SK-N-SH treated with all-trans-retinoic acid at 6 μM for 48 hours (cell line): ENCODE data around the gene INTS1.

Experiments used
- BACH2 ChIP-seq: fragments of 250-450 bp; sonication (Bioruptor Pico); IDR thresholded peaks from 2 replicates; pipeline ENCODE4 v1.9.0; 2021; ENCODE audit warnings: mild to moderate bottlenecking, borderline replicate concordance
- GLIS3 ChIP-seq: fragments of 250-450 bp; sonication (Bioruptor Pico); IDR thresholded peaks from 2 replicates; pipeline ENCODE4 v1.5.0; 2020; ENCODE audit warnings: mild to moderate bottlenecking, moderate library complexity
- ISL1 ChIP-seq: fragments of 250-450 bp; sonication (Bioruptor Pico); IDR thresholded peaks from 2 replicates; pipeline ENCODE4 v2.1.2; 2022; ENCODE audit warnings: mild to moderate bottlenecking, moderate library complexity
- PPARA ChIP-seq: fragments of 250-450 bp; sonication (Bioruptor Pico); IDR thresholded peaks from 2 replicates; pipeline ENCODE4 v1.5.0; 2020; ENCODE audit warnings: mild to moderate bottlenecking, borderline replicate concordance
- TCF4 ChIP-seq: fragments of 250-450 bp; sonication (Bioruptor Pico); IDR thresholded peaks from 2 replicates; pipeline ENCODE4 v1.8.0; 2021; ENCODE audit warnings: mild to moderate bottlenecking, moderate library complexity, borderline replicate concordance
- ZFP3 ChIP-seq: fragments of 250-450 bp; sonication (Bioruptor Pico); IDR thresholded peaks from 2 replicates; pipeline ENCODE4 v1.5.0; 2020; ENCODE audit warnings: mild to moderate bottlenecking, moderate library complexity
- ZFP30 ChIP-seq: fragments of 450-650 bp; formaldehyde crosslinking; IDR thresholded peaks from 2 replicates; pipeline ENCODE4 v1.5.0; 2022; ENCODE audit warnings: mild to moderate bottlenecking, moderate library complexity
- TF ChIP-seq, protein P1 (sequence below): fragments of 250-450 bp; sonication (Bioruptor Pico); IDR thresholded peaks from 2 replicates; pipeline ENCODE4 v1.5.1; 2020; ENCODE audit warnings: low read depth, mild to moderate bottlenecking, moderate library complexity

DNA sequence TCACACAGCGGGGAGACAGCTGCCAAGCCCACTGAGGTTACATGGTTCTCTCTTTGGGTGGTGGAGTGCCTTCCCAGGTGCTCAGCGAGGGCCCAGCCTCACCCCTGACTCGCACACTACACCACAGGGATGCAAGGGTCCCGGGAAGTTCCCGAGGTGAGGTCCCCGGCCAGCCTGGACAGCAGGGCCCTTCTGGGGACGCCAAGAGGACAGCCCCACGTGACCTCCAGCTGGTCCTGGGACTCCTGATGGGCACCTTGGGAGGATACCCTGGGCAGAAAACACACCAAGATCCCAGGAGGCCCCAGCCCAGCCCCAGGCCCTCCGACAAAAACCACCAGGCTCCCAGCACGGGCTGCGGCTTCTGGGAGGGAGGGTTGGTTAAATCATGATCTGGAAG is 53.2 kb downstream of the INTS1 start:
- TF ChIP-seq GLIS3 (CRISPR knock-in tag) (no peak), ZFP30 (no peak), ZFP3 (no peak), TCF4 (CRISPR knock-in tag) (no peak), PPARA (CRISPR knock-in tag) (no peak), ISL1 (CRISPR knock-in tag) (no peak), BACH2 (CRISPR knock-in tag) (no peak)
- TF ChIP-seq, protein P1, sequence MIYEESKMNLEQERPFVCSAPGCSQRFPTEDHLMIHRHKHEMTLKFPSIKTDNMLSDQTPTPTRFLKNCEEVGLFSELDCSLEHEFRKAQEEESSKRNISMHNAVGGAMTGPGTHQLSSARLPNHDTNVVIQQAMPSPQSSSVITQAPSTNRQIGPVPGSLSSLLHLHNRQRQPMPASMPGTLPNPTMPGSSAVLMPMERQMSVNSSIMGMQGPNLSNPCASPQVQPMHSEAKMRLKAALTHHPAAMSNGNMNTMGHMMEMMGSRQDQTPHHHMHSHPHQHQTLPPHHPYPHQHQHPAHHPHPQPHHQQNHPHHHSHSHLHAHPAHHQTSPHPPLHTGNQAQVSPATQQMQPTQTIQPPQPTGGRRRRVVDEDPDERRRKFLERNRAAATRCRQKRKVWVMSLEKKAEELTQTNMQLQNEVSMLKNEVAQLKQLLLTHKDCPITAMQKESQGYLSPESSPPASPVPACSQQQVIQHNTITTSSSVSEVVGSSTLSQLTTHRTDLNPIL = no peak
